Mesodermal cell (in vitro differentiated cells): ENCODE measurements around the gene MAD1L1.
A peak's percentile ranks its signal among the peaks of the same experiment; 100 is the strongest.
"Not testable (repeated sequence)": the region's sequence is repeated elsewhere in the genome, so short reads cannot be mapped to it uniquely, and the experiment has no call there.

Source experiments
- H3K27ac ChIP-seq: 2 replicates; pipeline ENCODE4 v1.7.0; 2013; ENCODE audit warnings: mild to moderate bottlenecking, low read depth, low read length, moderate library complexity; ENCODE audit not compliant: severe bottlenecking
- H3K36me3 ChIP-seq: 2 replicates; pipeline ENCODE4 v1.7.1; 2013; ENCODE audit warnings: mild to moderate bottlenecking, low read length, moderate library complexity; ENCODE audit not compliant: control insufficient read depth, insufficient read depth
- H3K4me1 ChIP-seq: one replicate; pipeline ENCODE4 v1.7.1; 2013; ENCODE audit warnings: mild to moderate bottlenecking, low read length; ENCODE audit not compliant: insufficient read depth, control insufficient read depth, poor library complexity, severe bottlenecking
- H3K4me3 ChIP-seq: 2 replicates; pipeline ENCODE4 v1.7.0; 2013; ENCODE audit warnings: low read length, control low read depth, mild to moderate bottlenecking; ENCODE audit not compliant: insufficient read depth, poor library complexity, severe bottlenecking; ENCODE audit errors: extremely low read depth
- H3K9me3 ChIP-seq: 2 replicates; pipeline ENCODE4 v1.7.1; 2013; ENCODE audit warnings: mild to moderate bottlenecking, low read length, moderate library complexity; ENCODE audit not compliant: control insufficient read depth
- WGBS, 2 experiments: methylation state at CpG; one replicate each; pipeline ENCODE4 v1.1.5; 2013; ENCODE audit warnings: missing lambda C conversion rate in 2 of 2; ENCODE audit not compliant: insufficient coverage in 2 of 2; 5-methylcytosine and 5-hydroxymethylcytosine counted together

MAD1L1 gene

DNA sequence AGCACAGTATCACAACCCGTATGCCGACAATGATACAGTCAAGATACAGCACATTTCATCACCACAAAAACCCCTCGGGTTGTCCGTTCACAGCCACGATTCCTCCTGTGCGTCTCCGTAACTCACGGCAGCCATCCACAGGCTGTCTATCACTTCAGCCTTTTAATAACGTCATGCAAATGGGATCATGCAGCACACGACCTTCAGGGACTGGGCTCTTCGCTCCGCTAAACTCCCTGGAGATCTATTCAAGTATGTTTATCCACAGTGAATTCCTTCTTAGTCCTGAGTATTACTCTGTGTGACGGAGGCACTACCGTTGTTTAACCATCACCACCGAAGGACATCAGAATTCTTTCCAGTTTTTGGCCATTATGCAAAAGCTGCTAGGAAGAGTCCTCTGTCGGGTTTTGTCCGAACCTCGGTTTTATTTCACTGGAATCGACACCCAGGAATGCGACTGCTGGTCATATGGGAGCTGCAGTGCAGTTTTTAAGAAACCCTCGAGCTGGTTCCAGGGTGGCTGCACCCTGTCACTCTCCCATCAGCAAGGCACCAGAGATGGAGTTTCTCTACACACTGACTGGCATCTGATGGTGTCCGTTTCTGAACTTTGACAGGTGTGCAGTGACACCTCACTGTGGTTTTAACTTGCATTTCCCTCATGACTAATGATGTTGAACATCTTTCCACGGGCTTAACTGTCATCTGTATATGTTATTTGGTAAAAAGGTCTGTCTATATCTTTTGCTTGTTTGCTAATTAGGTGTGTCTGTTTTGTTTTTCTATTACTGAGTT lies 193.6 kb downstream of the MAD1L1 start:
- H3K4me1 ChIP-seq = no peaks in the 10 kb centered on the region
- 93 to 96% methylated on average over 21 to 22 of the region's 23 CpGs for WGBS, 2 experiments
- peaks cover 6% of the 10 kb centered on the region for H3K9me3 ChIP-seq
- H3K27ac ChIP-seq = no peak overlapping the region
- H3K4me3 ChIP-seq = no peak overlapping the region
- H3K36me3 ChIP-seq = peaks cover 42% of the 10 kb centered on the region

DNA sequence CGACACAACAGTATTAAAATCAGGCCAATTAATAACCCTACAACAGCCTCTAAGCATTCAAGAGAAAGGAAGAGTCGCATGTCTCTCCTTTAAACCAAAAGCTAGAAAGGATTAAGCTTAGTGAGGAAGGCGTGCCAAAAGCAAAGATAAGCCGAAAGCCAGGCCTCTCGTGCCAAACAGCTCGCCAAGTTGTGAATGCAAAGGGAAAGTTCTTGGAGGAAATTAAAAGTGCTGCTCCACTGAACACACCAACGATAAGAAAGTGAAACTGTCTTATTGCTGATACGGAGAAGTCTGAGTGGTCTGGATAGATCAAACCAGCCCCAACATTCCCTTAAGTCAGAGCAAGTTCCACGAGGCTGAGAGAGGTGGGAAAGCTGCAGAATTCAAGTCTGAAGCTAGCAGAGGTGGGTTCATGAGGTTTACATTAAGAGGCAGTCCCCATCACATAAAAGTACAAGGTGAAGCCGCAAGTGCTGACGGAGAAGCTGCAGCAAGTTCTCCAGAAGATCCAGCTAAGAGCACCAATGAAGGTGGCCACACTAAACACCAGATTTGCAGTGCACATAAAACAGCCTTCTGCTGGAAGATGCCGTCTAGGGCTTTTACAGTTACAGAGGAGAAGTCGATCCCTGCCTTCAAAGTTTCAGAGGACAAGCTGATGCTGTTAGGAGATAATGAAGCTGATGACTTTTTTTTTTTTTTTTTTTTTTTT lies 194.8 kb downstream of the MAD1L1 start:
- WGBS, 2 experiments = 90 to 92% methylated on average over 9 to 11 of the region's 13 CpGs
- H3K4me3 ChIP-seq = no peak overlapping the region

DNA sequence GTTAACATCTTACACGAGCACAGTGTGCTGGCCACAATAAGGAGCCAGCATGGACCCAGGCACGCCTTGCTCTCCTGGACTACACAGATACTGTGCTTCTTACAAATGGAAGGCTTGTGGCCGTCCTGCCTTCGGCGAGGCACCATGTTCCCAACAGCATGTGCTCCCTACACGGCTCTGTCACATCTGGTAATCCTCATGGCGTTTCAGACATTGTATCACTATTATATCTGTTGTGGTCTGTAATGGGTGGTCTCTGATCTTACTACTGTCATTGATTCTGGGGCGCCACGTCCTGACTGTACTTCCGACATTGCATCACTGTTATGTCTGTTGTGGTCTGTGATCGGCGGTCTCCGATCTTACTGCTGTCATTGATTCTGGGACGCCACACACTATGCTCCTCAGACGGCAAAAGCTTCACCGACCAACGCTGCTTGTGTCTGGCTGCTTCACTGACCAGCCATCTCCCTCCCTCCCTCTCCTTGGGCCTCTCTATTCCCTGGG lies 195.4 kb downstream of the MAD1L1 start:
- 95 to 97% methylated on average over 14 to 16 of the region's 17 CpGs for WGBS, 2 experiments
- H3K27ac ChIP-seq = no peak overlapping the region
- no peak overlapping the region for H3K4me3 ChIP-seq
- no peaks in the 10 kb centered on the region for H3K9me3 ChIP-seq
- H3K36me3 ChIP-seq = peaks cover 25% of the 10 kb centered on the region
- peaks cover 8% of the 10 kb centered on the region for H3K4me1 ChIP-seq

More for the DNA sequence above, 194.8 kb downstream of the MAD1L1 start:
- Histone ChIP-seq H3K36me3 (peaks cover 31% of the 10 kb centered on the region), H3K4me1 (peaks cover 2% of the 10 kb centered on the region), H3K27ac (no peak overlapping the region), H3K9me3 (peaks cover 5% of the 10 kb centered on the region)

DNA sequence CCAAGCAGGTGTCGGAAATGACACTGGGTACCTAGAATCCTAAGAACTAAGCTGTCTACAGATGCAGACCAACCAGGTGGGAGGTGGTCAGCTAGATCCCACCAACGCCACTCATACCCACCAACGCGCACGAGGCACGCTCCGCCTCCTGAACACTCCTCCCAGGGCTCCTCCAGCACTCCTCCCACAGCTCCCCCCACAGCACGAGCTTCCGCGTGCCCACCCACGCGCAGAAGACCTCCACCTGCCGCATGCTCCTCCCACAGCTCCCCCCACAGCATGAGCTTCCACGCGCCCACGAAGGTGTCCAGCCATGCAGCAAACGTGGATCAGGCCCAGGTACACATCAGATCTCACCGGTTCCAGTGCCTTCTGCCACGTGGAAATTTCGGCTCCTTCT lies 196.0 kb downstream of the MAD1L1 start:
- Histone ChIP-seq H3K9me3 (no peaks in the 10 kb centered on the region), H3K27ac (no peak overlapping the region), H3K4me3 (no peak overlapping the region), H3K36me3 (peaks cover 20% of the 10 kb centered on the region), H3K4me1 (peaks cover 10% of the 10 kb centered on the region)
- 96 to 97% methylated on average over 14 to 15 of the region's 20 CpGs for WGBS, 2 experiments

DNA sequence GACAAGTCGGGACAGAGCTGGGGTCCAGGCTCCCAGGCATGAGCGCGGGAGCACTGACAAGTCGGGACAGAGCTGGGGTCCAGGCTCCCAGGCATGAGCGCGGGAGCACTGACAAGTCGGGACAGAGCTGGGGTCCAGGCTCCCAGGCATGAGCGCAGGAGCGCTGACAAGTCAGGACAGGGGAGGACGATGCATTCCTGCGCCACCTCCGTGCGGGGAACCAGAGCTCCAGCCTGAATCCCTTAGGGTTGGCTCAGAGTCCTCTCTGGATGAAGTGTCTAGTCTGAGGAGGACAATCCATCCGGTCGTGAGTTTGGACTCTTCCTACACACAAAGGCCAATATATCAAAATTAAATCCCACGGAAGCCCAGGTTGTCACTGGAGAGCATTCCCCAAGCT lies 196.5 kb downstream of the MAD1L1 start:
- not testable (repeated sequence) for H3K4me1 ChIP-seq, H3K4me3 ChIP-seq, H3K9me3 ChIP-seq, H3K27ac ChIP-seq
- WGBS, 2 experiments = 97 to 98% methylated on average over 5 to 9 of the region's 16 CpGs
- peaks cover 17% of the 10 kb centered on the region for H3K36me3 ChIP-seq

DNA sequence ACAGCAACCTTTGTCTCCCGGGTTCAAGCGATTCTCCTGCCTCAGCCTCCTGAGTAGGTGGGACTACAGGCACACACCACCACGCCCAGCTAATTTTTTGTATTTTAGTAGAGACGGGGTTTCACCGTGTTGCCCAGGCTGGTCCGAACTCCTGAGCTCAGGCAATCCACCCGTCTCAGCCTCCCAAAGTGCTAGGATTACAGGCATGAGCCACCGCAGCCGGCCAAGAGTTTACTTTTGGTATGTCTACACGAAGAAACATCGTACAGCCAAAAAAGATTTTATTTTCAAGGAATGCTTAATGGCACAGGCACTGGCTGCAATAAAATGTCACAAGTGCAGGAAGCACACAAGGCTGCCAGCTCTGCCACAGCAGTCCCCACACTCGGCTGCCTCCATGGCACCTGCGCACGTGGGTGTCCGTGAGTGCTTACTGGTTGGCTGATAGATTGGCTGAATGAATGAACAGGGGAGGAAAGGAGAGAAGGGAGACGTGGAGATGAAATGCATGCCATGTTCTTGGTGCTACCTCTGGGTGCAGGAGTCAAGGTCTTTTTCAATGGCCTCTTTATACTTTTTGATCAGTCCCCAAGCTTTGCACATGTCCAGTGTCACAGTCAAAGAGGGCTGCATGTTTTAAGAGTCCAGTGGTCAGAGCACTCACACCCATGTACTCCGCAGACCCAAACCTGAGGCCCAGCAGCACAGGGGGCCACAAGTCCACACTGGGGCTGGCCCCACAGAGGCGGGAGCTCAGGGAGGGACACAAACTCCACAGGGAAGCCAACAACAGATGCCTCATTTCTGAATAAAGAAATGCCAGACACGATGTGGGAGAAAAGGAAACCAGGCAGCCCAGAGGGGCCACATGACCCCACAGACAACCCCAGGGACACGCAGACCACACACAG lies 198.2 kb downstream of the MAD1L1 start:
- H3K4me1 ChIP-seq = peaks cover 10% of the 10 kb centered on the region
- H3K4me3 ChIP-seq = no peak overlapping the region
- no peak overlapping the region for H3K27ac ChIP-seq
- no peaks in the 10 kb centered on the region for H3K9me3 ChIP-seq
- 94 to 96% methylated on average over 18 to 20 of the region's 20 CpGs for WGBS, 2 experiments
- peaks cover 8% of the 10 kb centered on the region for H3K36me3 ChIP-seq

DNA sequence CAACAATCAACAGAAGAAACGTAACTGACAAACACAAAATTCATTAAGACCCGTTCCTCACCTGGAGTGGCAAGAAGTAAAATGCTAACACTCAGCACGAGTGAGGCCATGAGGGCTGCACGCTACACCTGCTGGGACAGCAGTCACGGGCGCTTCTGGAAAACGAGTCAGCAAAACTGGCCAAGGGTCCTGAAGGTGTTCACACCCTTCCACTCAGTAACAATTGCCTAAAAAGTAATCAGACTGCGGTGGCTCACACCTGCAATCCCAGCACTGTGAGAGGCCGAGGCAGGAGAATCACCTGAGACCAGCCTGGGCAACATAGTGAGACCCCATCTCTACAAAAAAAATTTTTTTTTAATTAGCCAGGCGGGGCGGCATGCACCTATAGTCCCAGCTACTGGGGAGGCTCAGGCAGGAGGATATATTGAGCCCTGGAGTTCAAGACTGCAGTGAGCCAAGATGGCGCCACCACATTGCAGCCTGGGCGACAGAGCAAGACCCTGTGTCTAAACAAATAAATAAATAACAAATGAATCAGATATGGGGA lies 199.1 kb downstream of the MAD1L1 start:
- H3K27ac ChIP-seq = no peak overlapping the region
- WGBS, 2 experiments = 84 to 95% methylated on average over 9 to 10 of the region's 13 CpGs
- H3K36me3 ChIP-seq = peaks cover 5% of the 10 kb centered on the region
- H3K4me3 ChIP-seq = no peak overlapping the region
- peaks cover 7% of the 10 kb centered on the region for H3K9me3 ChIP-seq
- H3K4me1 ChIP-seq = peaks cover 10% of the 10 kb centered on the region

DNA sequence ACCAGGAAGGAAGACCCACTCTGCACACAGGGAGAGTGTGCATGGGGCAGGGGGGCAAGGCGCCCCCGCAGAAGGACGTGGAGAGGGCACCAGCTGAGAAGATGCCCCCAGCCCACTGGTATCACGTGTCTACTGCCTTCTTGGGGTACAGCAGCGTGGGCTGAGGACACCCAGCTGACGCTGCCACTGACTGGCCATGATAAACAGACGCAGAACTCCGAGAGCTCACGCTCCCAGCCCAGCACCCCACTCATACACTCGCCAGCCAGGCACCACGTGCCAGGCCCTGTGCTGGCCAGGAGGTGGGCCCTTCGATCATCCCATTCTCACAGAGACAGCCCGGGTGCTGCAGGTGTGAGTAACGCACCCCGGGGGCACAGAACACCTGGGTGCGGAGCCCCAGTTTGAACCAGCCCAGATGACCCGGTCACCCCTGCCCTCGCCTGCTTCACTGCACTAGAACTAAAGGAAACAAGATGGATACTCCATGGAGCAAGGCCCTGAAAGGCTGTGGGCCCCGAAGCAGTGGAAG lies 199.8 kb downstream of the MAD1L1 start:
- Histone ChIP-seq H3K27ac (peak overlapping the region; percentile 29), H3K36me3 (peaks cover 8% of the 10 kb centered on the region), H3K9me3 (peaks cover 11% of the 10 kb centered on the region), H3K4me1 (peaks cover 10% of the 10 kb centered on the region), H3K4me3 (no peak overlapping the region)
- WGBS, 2 experiments = 92 to 94% methylated on average over 14 to 18 of the region's 19 CpGs

DNA sequence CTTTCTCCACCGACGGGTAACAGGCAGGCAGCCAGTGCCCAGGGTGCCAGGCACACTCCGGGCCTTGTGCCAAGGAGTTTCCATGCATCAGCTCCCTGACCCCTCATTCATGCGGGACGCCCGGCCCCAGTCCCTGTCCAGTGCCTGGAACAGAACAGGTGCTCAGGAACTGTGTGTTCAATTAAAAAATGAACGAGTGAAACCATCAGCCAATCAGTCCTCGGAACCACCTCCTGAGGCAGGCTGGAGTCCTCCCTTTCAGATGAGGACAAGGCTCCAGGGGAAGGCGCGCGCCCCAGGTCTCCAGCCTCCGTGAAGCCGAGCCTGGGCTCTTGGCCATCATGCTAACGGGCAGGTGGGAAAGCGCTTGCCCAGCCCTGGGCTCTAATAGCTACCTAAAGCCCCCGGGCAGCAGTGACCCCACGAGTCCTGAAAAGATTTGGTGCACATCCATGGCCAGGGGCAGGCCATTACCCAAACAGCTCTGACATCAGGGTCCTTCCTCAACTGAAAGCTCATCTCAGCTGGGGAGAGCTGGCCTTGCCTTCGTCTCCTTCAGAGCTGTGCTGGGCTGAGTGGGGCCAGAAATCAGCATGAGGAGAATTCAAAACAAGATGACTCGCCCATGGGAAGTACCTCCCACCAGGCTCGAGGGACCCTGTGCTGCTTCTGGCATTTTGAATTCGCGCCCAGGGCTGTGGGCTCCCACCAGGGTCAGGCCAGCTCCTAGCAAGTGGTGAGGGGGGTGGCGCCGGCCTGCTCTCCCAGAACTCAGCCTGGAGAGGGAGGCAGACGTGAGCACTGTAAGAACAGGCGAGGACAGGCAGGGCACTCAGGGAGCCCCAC lies 200.5 kb downstream of the MAD1L1 start:
- WGBS, 2 experiments = 84 to 86% methylated on average over 23 to 24 of the region's 26 CpGs
- Histone ChIP-seq H3K9me3 (peaks cover 11% of the 10 kb centered on the region), H3K4me3 (no peak overlapping the region), H3K27ac (peak overlapping the region; percentile 29), H3K36me3 (peaks cover 8% of the 10 kb centered on the region), H3K4me1 (peaks cover 10% of the 10 kb centered on the region)
